IPS-11a (cell line): ENCODE data around the gene POP5.
"Not testable (repeated sequence)": the region's sequence is repeated elsewhere in the genome, so short reads cannot be mapped to it uniquely, and the experiment has no call there.

Experiments
- H3K4me3 ChIP-seq: one replicate; pipeline ENCODE4 v1.5.1; 2013; ENCODE audit warnings: low read depth, low read length, control low read depth

Gene POP5

DNA sequence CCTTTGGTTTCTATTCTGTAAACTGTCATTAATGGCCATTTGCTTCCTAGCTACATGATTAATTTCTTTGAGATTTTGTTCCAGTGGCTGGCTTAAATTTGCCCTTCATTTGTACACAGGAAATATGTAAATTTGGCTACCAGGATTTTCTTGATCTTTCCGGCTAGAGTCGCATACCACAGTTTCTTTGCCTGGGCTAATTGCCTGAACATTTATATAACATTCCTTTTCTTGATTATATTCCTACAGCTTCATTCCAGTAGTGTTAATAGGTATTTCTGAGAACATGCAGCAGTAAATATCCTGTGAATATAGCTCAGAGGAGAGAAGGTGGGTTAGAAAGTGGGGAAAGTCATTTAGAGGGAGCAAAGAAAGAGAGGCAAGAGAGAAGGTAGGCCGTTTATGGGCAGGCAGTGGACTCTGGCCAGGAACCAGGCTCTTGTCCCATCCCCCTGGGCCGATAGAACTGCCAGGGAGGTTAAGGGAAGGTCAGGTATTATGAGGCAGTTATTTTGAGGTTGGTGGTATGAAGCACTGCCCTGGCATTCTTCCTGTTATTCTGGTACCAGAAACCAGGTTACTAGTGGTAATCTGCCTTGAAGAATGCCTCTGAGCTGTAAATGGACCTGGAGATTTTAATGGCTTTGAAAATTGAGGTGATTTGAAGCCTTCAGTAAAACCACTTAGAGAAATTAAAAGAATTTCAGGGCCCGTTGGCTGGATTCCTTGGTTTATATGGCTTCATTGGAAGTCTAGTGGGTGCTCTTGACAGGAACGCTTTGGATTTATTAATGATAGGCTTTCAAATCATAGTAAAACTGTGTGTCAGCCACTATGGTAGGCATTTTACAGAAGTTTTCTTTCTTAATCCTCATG lies 42.7 kb downstream of the POP5 start:
- H3K4me3 ChIP-seq = no peak overlapping the region

DNA sequence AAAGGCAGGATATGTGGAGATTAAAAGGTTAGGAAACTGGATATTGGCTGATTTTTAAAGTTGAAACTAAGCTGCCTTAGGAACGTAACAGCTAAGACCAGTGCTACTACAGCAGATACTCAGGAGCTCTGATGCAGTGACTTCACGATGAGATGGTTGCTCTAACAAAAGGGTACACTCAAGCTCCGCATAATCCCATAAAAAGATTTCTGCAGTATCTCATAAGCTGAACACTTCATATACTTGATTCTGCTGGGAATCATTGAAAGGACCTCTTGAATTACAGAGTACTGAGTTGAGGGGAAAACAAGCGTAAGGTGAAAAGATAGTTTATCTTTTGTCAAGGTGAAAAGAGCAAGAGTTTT lies 43.4 kb downstream of the POP5 start:
- H3K4me3 ChIP-seq = no peak overlapping the region

DNA sequence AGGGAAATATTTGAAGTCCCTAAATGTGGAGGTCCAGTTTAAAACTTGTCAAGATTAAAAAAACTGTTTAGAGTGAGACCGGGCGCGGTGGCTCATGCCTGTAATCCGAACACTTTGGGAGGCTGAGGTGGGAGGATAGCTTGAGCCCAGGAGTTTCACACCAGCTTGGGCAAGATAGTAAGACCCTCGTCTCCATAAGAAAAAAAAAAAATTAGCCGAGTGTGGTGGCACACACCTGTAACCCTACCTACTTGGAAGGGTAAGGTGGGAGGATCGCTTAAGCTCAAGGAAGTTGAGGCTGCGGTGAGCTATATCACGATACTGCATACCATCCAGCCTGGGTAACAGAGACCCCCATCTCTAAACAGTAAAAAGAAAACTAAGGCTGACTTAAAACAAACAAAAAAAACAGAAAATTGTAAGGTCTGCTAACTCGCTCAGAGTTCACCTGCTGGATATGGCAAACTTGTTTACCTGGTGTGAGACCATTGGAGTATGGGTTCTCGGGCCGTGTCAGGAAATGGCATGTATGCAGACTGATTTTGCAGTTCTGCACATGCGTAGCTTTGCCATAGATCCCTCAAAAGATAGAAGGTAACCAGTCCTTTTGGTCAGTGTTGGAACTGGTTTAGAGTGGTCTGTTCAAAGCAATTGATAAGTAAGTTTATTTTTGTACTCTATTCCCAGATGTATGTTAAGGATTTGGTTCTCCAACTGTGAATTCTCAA lies 45.0 kb downstream of the POP5 start:
- H3K4me3 ChIP-seq = peak overlapping the region; percentile 88

DNA sequence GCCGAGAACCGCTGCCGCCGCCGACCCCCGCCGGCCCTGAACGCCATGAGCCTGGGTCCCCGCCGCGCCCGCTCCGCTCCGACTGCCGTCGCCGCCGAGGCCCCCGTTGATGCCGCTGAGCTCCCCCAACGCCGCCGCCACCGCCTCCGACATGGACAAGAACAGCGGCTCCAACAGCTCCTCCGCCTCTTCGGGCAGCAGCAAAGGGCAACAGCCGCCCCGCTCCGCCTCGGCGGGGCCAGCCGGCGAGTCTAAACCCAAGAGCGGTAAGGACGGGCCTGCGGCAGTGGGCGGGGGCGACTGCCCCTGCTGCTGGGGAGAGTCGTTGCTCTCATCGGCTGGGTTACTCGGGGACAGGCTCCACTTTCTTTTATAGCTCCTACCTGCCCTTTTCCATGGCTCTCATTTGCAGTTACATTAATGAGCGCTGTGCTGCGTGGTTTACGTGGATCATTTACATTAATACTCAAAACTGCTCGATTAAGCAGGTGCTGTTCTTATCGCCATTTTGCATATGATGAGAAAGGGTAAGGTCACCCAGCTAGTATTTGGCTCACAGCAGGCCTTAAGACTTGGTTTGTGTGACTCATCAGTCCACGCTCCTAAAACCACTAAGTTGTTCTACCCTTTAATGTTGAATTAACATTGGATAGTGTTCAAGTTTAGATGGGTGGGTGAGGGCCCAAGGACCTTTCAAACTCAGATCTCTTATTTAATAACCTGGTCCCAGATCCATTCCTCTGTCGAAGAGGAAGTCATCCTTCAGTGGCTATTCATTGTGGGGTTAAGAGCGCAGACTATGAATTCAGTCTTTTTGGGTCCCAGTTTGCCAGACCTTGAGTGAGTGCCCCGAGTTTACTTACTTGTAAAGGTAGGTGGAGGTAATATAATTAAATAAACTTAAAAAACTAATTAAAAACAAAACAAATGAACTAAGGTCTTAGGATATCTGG lies 46.2 kb downstream of the POP5 start:
- peak overlapping the region; percentile 88 for H3K4me3 ChIP-seq

DNA sequence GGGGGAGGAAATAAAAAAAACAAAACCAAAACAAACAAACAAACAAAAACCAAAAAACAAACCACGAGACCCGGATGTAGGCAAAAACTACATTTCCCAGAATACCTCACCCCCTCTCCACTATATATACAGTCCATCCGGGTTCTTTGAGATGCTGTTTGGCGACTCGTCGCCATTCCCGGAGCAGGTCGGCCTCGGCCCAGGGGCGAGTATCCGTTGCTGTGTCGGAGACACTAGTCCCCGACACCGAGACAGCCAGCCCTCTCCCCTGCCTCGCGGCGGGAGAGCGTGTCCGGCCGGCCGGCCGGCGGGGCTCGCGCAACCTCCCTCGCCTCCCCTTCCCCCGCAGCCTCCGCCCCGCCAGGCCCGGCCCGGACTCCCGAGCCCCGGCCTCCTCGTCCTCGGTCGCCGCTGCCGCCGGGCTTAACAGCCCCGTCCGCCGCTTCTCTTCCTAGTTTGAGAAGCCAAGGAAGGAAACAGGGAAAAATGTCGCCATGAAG lies 46.9 kb downstream of the POP5 start, which contains the start of gene RNF10:
Gene RNF10 (plus strand): TSS at position 154 of the 500 bp plus-strand sequence. CDS start 456 bp downstream, outside the sequence.
- H3K4me3 ChIP-seq = peak within 1 kb of the TSS; percentile 88

DNA sequence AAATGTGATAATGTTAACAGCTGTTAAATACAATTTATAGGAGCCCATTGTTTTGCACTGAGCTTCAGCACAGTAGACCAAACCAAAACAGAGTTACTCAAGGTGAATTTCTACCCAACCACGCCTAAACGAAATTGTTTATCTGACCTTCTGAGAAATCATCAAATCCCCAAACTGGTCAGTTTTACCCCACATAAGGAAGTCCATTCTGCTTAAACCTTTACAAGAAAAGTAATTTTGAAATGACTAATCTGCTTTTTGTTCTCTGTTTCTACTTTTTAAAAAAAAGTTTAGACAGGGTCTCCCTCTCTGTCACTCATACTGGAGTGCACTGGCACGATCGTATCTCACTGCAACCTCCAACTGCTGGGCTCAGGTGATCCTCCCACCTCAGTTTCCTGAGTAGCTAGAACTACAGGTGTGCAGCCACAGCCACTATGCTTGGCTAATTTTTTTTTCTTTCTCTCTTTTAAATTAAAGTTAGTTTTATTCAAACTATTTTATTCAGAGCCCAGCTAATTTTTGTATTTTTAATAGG lies 48.4 kb downstream of the POP5 start:
- no peak overlapping the region for H3K4me3 ChIP-seq

DNA sequence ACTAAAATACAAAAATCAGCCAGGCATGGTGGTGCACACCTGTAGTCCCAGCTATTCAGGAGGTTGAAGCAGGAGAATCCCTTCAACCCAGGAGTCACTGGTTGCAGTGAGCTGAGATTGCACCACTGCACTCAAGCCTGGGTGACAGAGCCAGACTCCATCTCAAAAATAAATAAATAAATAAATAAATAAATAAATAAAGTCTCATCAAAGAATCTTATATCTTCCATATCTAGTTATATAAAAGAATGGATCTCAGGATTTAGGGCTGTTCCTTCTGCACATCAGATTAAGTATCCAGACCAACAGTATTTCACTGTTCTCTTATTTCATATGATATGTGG lies 50.8 kb downstream of the POP5 start:
- not testable (repeated sequence) for H3K4me3 ChIP-seq

DNA sequence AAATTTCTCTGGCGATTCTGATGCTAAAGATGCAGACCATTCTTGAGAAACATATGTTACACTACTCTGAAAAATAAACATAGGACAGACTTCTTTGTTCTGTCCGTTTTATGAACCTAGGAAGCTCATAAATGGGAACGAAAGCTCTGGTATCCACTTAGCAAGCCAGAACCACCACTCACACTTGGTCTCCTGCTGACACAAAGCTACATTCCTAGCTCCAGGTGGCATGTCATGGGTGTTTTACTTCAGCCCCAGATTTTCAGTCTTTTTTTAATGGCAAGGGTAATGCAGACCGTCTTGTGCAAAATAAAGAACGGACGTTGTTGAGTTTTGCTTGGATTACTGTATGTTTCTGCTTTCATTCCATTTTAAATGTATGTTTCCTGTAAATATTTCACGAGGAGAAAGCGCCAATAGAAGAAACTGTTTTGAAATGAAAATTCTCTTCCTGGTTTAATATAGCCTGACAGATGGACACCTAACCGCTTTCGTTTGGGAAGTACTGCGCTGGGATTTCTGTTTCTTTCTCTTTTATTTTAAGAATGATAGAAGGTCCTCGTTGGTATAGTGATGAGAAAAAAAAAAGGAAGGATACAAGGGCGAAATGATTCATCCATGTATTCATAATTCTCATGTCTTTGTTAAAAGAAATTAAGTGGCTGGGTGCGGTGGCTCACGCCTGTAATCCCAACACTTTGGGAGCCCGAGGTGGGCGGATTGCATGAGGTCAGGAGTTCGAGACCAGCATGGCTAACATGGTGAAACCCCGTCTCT lies 51.4 kb downstream of the POP5 start:
- peak overlapping the region; percentile 99 for H3K4me3 ChIP-seq

DNA sequence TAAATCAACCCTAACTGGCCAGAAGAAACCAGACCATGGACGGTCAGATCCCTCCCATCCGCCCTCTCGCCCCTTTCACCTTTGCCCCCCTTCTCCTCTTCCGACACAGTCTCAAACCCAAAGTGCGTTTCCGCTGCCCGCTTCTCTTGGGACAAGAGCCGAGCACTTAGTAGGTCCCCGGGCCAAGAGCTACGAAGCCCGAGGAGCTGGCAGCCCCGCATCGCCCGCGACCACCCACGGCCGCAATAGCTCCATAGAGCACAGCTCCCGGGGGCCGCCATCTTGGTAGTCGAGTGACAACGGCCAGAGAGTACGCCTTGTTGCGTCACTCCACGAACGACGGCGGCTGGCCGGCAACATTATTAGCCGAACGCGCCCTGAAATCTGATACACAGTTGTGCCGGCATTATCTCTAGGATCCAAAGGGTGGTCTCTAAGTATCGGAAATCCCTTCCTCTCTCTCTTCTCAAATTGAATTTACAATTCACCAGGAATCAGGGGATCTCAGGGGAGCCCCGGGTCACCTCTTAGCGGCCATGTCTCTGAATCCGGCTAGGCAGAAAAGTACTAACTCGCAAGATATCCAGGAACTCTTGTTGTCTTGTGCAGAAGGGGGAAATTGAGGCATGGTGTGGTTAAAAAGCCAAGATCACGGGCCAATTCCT lies 52.2 kb downstream of the POP5 start, which contains the start of gene COQ5:
Gene COQ5 (minus strand): TSS at position 298 of the 665 bp plus-strand sequence. CDS start 17 bp downstream, at position 281.
- H3K4me3 ChIP-seq = peak within 1 kb of the TSS; percentile 99
